Endothelial cell of umbilical vein (primary cell): ENCODE measurements around the gene CEMP1. TPM values are rescaled to one million over a fixed set of nuclear protein-coding genes. Genes with fewer than 3 reads are reported as not detected.

Experiments used
- BruUV-seq: library from RNA; stranded (reverse); fragments of 400-500 nt; replicated peaks from 2 replicates; lab custom pipeline; 2021; lab: Mats Ljungman, UMichigan
- CTCF ChIA-PET: fragments of 300-600, 350-600 bp; sonication (Branson Sonifier 250); formaldehyde crosslinking; loops from one replicate; lab custom pipeline; 2021; ENCODE audit warnings: antibody characterized with exemption, inconsistent platforms; lab: Charles Lee
- POLR2A ChIA-PET: fragments of 300-600, 350-600 bp; sonication (Branson Sonifier 250); formaldehyde crosslinking; loops from one replicate; lab custom pipeline; 2021; ENCODE audit warnings: antibody characterized with exemption, inconsistent platforms; lab: Charles Lee
- DNase-seq: peaks from one replicate; pipeline ENCODE4 v3.0.0-alpha.2; 2011; ENCODE audit warnings: low read depth, low spot score
- FAIRE-seq: peaks from 2 replicates; lab custom pipeline; 2011; peaks lifted over from hg19 to GRCh38; lab: Jason Lieb, UNC
- H2AFZ ChIP-seq: 2 replicates; pipeline ENCODE4 v1.6.0; 2012; ENCODE audit warnings: low read depth, low read length, control low read depth, inconsistent platforms
- H3K27ac ChIP-seq: 2 replicates; pipeline ENCODE4 v1.5.1; 2011; ENCODE audit warnings: low read depth, mild to moderate bottlenecking, control low read depth, low read length, moderate library complexity; ENCODE audit not compliant: insufficient read depth
- H3K27me3 ChIP-seq, 2 experiments: 2 replicates each; pipeline versions ENCODE4 v1.6.0 to v1.6.1; 2011; ENCODE audit warnings: low read length in 2 of 2, mixed read lengths in 1 of 2; ENCODE audit not compliant: control insufficient read depth in 2 of 2, insufficient read depth in 2 of 2
- H3K36me3 ChIP-seq, 2 experiments: 2 replicates in 1 of 2; 3 replicates in 1 of 2; pipeline ENCODE4 v1.5.1; 2011; ENCODE audit warnings: low read length in 2 of 2, mild to moderate bottlenecking in 1 of 2, moderate library complexity in 1 of 2; ENCODE audit not compliant: control insufficient read depth in 2 of 2, insufficient read depth in 2 of 2; ENCODE audit errors: extremely low read depth in 1 of 2
- H3K4me1 ChIP-seq: 3 replicates; pipeline ENCODE4 v1.5.1; 2011; ENCODE audit warnings: mild to moderate bottlenecking, low read length; ENCODE audit not compliant: control insufficient read depth, insufficient read depth; ENCODE audit errors: extremely low read depth
- H3K4me2 ChIP-seq: 2 replicates; pipeline ENCODE4 v1.6.1; 2011; ENCODE audit warnings: low read length, control low read depth, mixed read lengths; ENCODE audit not compliant: insufficient read depth
- H3K4me3 ChIP-seq, 3 experiments: fragments of 200-600 bp in 1 of 3; sonication (generic), shearing (Covaris generic) in 1 of 3; replicated peaks in 1 of 3; 2 replicates each; pipeline ENCODE4 v1.5.1; 2011 to 2016; ENCODE audit warnings: control low read depth in 3 of 3, low read length in 3 of 3, mild to moderate bottlenecking in 2 of 3, inconsistent platforms in 1 of 3, low read depth in 1 of 3, moderate library complexity in 1 of 3; ENCODE audit not compliant: insufficient read depth in 1 of 3
- H3K79me2 ChIP-seq: 2 replicates; pipeline ENCODE4 v1.6.0; 2012; ENCODE audit warnings: low read length, inconsistent platforms; ENCODE audit not compliant: control insufficient read depth, insufficient read depth
- H3K9ac ChIP-seq: replicated peaks from 2 replicates; pipeline ENCODE3; 2011; ENCODE audit warnings: low read length, control low read depth; ENCODE audit not compliant: insufficient read depth; ENCODE audit errors: extremely low read depth
- H3K9me1 ChIP-seq: replicated peaks from 3 replicates; pipeline ENCODE4 v1.6.0; 2011; ENCODE audit warnings: mild to moderate bottlenecking, low read length; ENCODE audit not compliant: control insufficient read depth, insufficient read depth; ENCODE audit errors: extremely low read depth
- H3K9me3 ChIP-seq: replicated peaks from 2 replicates; pipeline ENCODE4 v1.5.1; 2012; ENCODE audit warnings: low read length, inconsistent platforms; ENCODE audit not compliant: control insufficient read depth, insufficient read depth
- H4K20me1 ChIP-seq: replicated peaks from 2 replicates; pipeline ENCODE3; 2011; ENCODE audit warnings: mild to moderate bottlenecking, low read length; ENCODE audit not compliant: control insufficient read depth, insufficient read depth; ENCODE audit errors: extremely low read depth
- FOS ChIP-seq: IDR thresholded peaks from 2 replicates; pipeline ENCODE4 v1.6.1; 2011; ENCODE audit warnings: mild to moderate bottlenecking, low read length, moderate library complexity, borderline replicate concordance; ENCODE audit not compliant: insufficient read depth
- GATA2 ChIP-seq: IDR thresholded peaks from 2 replicates; pipeline ENCODE4 v1.7.0; 2011; ENCODE audit warnings: low read depth, mild to moderate bottlenecking, moderate library complexity, mixed read lengths, low read length; ENCODE audit not compliant: insufficient read length, insufficient read depth
- MYC ChIP-seq: IDR thresholded peaks from one replicate; pipeline ENCODE4 v1.6.1; 2011; ENCODE audit warnings: mild to moderate bottlenecking, low read depth, low read length
- POLR2A ChIP-seq: IDR thresholded peaks from 2 replicates; pipeline ENCODE4 v1.6.1; 2012; ENCODE audit warnings: low read depth, mild to moderate bottlenecking, control low read depth, low read length
- POLR2AphosphoS5 ChIP-seq: IDR thresholded peaks from 2 replicates; pipeline ENCODE4 v1.6.1; 2012; ENCODE audit warnings: low read depth, mild to moderate bottlenecking, control low read depth, low read length, moderate library complexity; ENCODE audit not compliant: insufficient read depth
- dilution Hi-C: fragments of 300-500 bp; cut with MboI; formaldehyde crosslinking; loops from one replicate; pipeline ENCODE4 v1.15.0; 2019; ENCODE audit warnings: low sequenced_read_pairs; ENCODE audit not compliant: extremely low pct_ligation_motif_present
- intact Hi-C: fragments of 100-400 bp; cut with micrococcal nuclease; formaldehyde crosslinking; loops from one replicate; pipeline ENCODE4 v1.10.0; 2022
- polyA plus RNA-seq, 4 experiments: library from polyadenylated mRNA; depleted of rRNA in 3 of 4; stranded (reverse) in 3 of 4; unstranded in 1 of 4; fragments of >200 nt; gene quantifications; 2 replicates each; pipeline versions ENCODE4 v1.2.1 to v1.2.3, GENCODE V29; 2011 to 2012; ENCODE audit warnings: missing spikeins in 1 of 4
- total RNA-seq: library from RNA; stranded (reverse); gene quantifications from 2 replicates; pipeline ENCODE4 v1.2.3, GENCODE V29; 2021
- TF ChIP-seq, protein P1 (sequence below): IDR thresholded peaks from 2 replicates; pipeline ENCODE4 v1.6.1; 2011; ENCODE audit not compliant: insufficient read depth, insufficient read length
- TF ChIP-seq, protein P2 (sequence below), 2 donors: IDR thresholded peaks; 1 replicate in 1 of 2; 2 replicates in 1 of 2; pipeline ENCODE4 v1.5.1; 2011; ENCODE audit warnings: low read length in 2 of 2, mild to moderate bottlenecking in 2 of 2, moderate library complexity in 2 of 2, control low read depth in 1 of 2, inconsistent platforms in 1 of 2, low read depth in 1 of 2; ENCODE audit not compliant: insufficient read depth in 1 of 2; ENCODE audit errors: extremely low read depth in 1 of 2

Gene CEMP1
- total and polyA plus RNA-seq, 2 donors (not counting 3 experiments of a cell fraction or from before 2014, with no cell fraction given) = not detected

DNA sequence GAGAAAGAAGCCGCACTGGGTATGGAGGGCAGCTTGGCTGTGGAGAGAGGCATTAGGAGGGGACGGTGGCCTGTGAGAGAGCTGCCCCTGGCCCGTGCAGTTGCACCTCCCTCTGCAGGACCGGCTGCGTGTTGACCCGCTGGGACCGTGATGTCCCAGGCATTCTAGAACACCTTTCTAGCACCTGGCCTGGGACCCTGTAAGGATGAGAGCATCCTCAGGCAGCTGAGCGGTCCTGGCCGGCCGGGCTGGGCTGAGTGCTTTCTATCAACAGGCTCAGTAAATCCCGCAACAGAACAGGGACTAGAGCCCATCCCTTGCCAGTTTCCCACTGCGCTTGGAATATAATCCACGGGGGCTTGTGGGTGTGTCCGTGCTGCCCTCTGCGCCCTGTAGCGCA, 41.6 kb downstream of the CEMP1 start:
- BruUV-seq = no TSS peak
- Histone ChIP-seq H3K36me3 (no peaks in the 10 kb centered on the region), H3K9me1 (no peaks in the 10 kb centered on the region), H3K27me3 (no peaks in the 10 kb centered on the region), H3K9me3 (no peaks in the 10 kb centered on the region), H3K27ac (no peak overlapping the region), H3K79me2 (peaks cover 6% of the 10 kb centered on the region), H2AFZ (no peak overlapping the region), H3K4me3 (no peak overlapping the region), H3K4me2 (no peak overlapping the region), H4K20me1 (no peaks in the 10 kb centered on the region), H3K9ac (no peak overlapping the region), H3K4me1 (no peaks in the 10 kb centered on the region)
- intact Hi-C loops (no loop called here), dilution Hi-C loops (no loop called here)
- CTCF ChIA-PET = interaction anchor here (2.4 kb wide), 1 partner anchor 12 kb away, joined by 14 read pairs; no protein-coding TSS in a partner anchor
- FAIRE-seq (no peak), DNase-seq (no peak)
- TF ChIP-seq, protein P1, sequence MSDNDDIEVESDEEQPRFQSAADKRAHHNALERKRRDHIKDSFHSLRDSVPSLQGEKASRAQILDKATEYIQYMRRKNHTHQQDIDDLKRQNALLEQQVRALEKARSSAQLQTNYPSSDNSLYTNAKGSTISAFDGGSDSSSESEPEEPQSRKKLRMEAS = no peak
- no peak for TF ChIP-seq POLR2AphosphoS5
- TF ChIP-seq POLR2A = no peak
- TF ChIP-seq MYC = no peak
- no peak for TF ChIP-seq GATA2
- TF ChIP-seq, protein P2, sequence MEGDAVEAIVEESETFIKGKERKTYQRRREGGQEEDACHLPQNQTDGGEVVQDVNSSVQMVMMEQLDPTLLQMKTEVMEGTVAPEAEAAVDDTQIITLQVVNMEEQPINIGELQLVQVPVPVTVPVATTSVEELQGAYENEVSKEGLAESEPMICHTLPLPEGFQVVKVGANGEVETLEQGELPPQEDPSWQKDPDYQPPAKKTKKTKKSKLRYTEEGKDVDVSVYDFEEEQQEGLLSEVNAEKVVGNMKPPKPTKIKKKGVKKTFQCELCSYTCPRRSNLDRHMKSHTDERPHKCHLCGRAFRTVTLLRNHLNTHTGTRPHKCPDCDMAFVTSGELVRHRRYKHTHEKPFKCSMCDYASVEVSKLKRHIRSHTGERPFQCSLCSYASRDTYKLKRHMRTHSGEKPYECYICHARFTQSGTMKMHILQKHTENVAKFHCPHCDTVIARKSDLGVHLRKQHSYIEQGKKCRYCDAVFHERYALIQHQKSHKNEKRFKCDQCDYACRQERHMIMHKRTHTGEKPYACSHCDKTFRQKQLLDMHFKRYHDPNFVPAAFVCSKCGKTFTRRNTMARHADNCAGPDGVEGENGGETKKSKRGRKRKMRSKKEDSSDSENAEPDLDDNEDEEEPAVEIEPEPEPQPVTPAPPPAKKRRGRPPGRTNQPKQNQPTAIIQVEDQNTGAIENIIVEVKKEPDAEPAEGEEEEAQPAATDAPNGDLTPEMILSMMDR (IDR thresholded peaks at IDR 0.05; ENCODE audit: extremely low read depth in 1 of 2, insufficient read depth in 1 of 2, low read depth in 1 of 2, low read length in 2 of 2) = no peak
- TF ChIP-seq FOS = no peak
- POLR2A ChIA-PET = interaction anchor here (0.7 kb wide), 1 partner anchor 17 kb away, joined by 3 read pairs; no protein-coding TSS in a partner anchor
